Measurements from ENCODE around the gene MUC6.

- no peak for TF ChIP-seq EZH2 (IDR thresholded peaks at IDR 0.05; ENCODE audit: borderline replicate concordance, low read depth, low read length, poor library complexity, severe bottlenecking)
- TF ChIP-seq CTCF (conservative IDR thresholded peaks at IDR 0.05; ENCODE audit: low read depth, low read length), result no peak
Measured at GRCh38 chr11:1009991-1010390, 26.5 kb downstream of the MUC6 start.
